Upper lobe of left lung (tissue), 4 donors: ENCODE results near the gene LRRC17.
"Not testable (repeated sequence)": the region's sequence is repeated elsewhere in the genome, so short reads cannot be mapped to it uniquely, and the experiment has no call there.

Experiments used
- EP300 ChIP-seq, 4 donors: sonication (generic); formaldehyde crosslinking; IDR thresholded peaks; one replicate each; pipeline ENCODE4 v1.5.1; 2017; ENCODE audit warnings: antibody characterized with exemption in 4 of 4, control low read depth in 2 of 4
- POLR2A ChIP-seq, 4 donors: fragments of 450-650 bp; IDR thresholded peaks; one replicate each; pipeline ENCODE4 v1.5.1; 2016 to 2017; ENCODE audit warnings: antibody characterized with exemption in 4 of 4, mild to moderate bottlenecking in 2 of 4
- POLR2AphosphoS5 ChIP-seq, 2 donors: sonication (generic); formaldehyde crosslinking; IDR thresholded peaks; one replicate each; pipeline ENCODE4 v1.5.1; 2017; ENCODE audit warnings: antibody characterized with exemption in 2 of 2
- TF ChIP-seq, protein P1 (sequence below), 6 experiments: fragments of 450-650 bp in 4 of 6; fragments of 200-600 bp in 2 of 6; sonication (generic) in 2 of 6; IDR thresholded peaks; one replicate each; pipeline ENCODE4 v1.5.1; 2016 to 2019; ENCODE audit warnings: antibody characterized with exemption in 6 of 6

DNA sequence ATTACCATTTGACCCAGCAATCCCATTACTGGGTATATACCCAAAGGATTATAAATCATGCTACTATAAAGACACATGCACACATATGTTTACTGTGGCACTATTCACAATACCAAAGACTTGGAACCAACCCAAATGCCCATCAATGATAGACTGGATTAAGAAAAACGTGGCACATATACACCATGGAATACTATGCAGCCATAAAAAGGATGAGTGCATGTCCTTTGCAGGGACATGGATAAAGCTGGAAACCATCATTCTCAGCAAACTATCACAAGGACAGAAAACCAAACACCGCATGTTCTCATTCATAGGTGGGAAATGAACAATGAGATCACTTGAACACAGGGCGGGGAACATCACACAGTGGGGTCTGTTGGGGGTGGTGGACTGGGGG lies 45.2 kb downstream of the LRRC17 start:
- TF ChIP-seq POLR2A, EP300, POLR2AphosphoS5 (IDR thresholded peaks at IDR 0.05): not testable (repeated sequence)
- TF ChIP-seq, protein P1, sequence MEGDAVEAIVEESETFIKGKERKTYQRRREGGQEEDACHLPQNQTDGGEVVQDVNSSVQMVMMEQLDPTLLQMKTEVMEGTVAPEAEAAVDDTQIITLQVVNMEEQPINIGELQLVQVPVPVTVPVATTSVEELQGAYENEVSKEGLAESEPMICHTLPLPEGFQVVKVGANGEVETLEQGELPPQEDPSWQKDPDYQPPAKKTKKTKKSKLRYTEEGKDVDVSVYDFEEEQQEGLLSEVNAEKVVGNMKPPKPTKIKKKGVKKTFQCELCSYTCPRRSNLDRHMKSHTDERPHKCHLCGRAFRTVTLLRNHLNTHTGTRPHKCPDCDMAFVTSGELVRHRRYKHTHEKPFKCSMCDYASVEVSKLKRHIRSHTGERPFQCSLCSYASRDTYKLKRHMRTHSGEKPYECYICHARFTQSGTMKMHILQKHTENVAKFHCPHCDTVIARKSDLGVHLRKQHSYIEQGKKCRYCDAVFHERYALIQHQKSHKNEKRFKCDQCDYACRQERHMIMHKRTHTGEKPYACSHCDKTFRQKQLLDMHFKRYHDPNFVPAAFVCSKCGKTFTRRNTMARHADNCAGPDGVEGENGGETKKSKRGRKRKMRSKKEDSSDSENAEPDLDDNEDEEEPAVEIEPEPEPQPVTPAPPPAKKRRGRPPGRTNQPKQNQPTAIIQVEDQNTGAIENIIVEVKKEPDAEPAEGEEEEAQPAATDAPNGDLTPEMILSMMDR (IDR thresholded peaks at IDR 0.05), result not testable (repeated sequence)
